H1 (cell line): ENCODE data around the gene PTPRR. TPM values are rescaled to one million over a fixed set of nuclear protein-coding genes. Genes with fewer than 3 reads are reported as not detected.

Experiments
- SUZ12 ChIP-seq: fragments of 200-600 bp; sonication (generic); IDR thresholded peaks from 2 replicates; pipeline ENCODE4 v1.6.1; 2012; ENCODE audit warnings: mild to moderate bottlenecking, inconsistent platforms, low read length, moderate library complexity, mixed read lengths
- polyA plus RNA-seq, 7 experiments: library from polyadenylated mRNA; depleted of rRNA in 3 of 7; stranded (reverse) in 5 of 7; unstranded in 2 of 7; fragments of >200 nt in 5 of 7; fragments of 200-250 nt in 2 of 7; gene quantifications; 1 replicate in 5 of 7; 2 replicates in 1 of 7; 4 replicates in 1 of 7; pipeline versions ENCODE4 v1.2.1 to v1.2.3, GENCODE V29; 2011 to 2013; ENCODE audit warnings: missing spikeins in 2 of 7, mixed read lengths in 2 of 7
- total RNA-seq: library from RNA; stranded (reverse); fragmentation: NEBNext Ultra II Directional; extraction: Animal tissue kit (Norgen Biotek cat#: 25700); gene quantifications from 2 replicates; pipeline ENCODE4 v1.2.1, GENCODE V29; 2021

The PTPRR gene
- total and polyA plus RNA-seq, 2 of the 8 experiments (the other 6 are each of a cell fraction or from before 2014, with no cell fraction given), result 0.07 to 0.35 TPM

GRCh38 chr12:70895956-70896355 lies 24.6 kb downstream of the PTPRR start (continued):
- no peak for TF ChIP-seq SUZ12
